ENCODE data around the gene ZNF157.

DNA sequence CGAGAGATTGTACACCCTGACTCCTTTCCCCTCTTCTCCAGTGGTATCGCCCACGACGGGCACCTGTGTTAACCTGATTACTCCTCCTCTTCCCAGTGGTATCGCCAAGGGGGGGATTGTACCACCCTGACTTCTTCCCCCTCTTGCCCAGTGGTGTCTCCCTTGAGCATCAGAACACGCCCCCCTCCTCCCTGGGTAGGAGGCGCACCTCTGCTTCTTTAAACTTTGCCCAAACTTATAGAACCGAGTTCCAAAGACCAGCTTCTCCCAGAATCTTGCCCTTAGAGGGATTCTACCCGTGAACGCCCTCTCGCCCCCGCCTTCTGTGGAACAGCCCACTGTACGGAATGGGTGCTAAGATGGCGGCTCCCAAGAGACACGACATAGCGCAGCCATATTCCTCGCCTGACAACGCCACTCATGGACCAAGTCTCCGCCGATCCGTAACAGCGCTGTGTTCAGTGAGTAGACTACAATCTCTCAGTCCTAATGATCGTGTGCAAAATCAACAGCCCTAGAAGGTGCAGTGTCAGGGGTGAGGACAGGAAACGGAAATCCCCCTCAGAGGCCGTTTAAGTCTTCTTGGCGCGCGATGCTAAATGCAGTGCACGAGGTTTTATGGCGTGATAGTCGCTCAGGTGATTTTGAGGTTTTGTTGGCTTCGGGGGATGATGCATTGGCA lies 4.2 kb upstream of the ZNF157 start:
- TF ChIP-seq, protein P1, sequence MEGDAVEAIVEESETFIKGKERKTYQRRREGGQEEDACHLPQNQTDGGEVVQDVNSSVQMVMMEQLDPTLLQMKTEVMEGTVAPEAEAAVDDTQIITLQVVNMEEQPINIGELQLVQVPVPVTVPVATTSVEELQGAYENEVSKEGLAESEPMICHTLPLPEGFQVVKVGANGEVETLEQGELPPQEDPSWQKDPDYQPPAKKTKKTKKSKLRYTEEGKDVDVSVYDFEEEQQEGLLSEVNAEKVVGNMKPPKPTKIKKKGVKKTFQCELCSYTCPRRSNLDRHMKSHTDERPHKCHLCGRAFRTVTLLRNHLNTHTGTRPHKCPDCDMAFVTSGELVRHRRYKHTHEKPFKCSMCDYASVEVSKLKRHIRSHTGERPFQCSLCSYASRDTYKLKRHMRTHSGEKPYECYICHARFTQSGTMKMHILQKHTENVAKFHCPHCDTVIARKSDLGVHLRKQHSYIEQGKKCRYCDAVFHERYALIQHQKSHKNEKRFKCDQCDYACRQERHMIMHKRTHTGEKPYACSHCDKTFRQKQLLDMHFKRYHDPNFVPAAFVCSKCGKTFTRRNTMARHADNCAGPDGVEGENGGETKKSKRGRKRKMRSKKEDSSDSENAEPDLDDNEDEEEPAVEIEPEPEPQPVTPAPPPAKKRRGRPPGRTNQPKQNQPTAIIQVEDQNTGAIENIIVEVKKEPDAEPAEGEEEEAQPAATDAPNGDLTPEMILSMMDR (conservative IDR thresholded peaks at IDR 0.05; ENCODE audit: low read depth in 2 of 2) = no peak
- TF ChIP-seq CREB1 (CRISPR knock-in tag; IDR thresholded peaks at IDR 0.05; ENCODE audit: low read depth) (no peak), POLR2AphosphoS5 (IDR thresholded peaks at IDR 0.05; ENCODE audit: low read depth) (no peak), JUNB (IDR thresholded peaks at IDR 0.05; ENCODE audit: unreplicated experiment) (no peak), EZH2 (IDR thresholded peaks at IDR 0.05; ENCODE audit: low read depth, unreplicated experiment) (no peak), STAT1 (IDR thresholded peaks at IDR 0.05; ENCODE audit: unreplicated experiment) (no peak), EZH2phosphoT487 (IDR thresholded peaks at IDR 0.05; ENCODE audit: unreplicated experiment) (no peak), ZNF114 (CRISPR knock-in tag; IDR thresholded peaks at IDR 0.05) (no peak), ZNF331 (CRISPR knock-in tag; IDR thresholded peaks at IDR 0.05; ENCODE audit: low read depth) (no peak)
- TF ChIP-seq, protein P2, sequence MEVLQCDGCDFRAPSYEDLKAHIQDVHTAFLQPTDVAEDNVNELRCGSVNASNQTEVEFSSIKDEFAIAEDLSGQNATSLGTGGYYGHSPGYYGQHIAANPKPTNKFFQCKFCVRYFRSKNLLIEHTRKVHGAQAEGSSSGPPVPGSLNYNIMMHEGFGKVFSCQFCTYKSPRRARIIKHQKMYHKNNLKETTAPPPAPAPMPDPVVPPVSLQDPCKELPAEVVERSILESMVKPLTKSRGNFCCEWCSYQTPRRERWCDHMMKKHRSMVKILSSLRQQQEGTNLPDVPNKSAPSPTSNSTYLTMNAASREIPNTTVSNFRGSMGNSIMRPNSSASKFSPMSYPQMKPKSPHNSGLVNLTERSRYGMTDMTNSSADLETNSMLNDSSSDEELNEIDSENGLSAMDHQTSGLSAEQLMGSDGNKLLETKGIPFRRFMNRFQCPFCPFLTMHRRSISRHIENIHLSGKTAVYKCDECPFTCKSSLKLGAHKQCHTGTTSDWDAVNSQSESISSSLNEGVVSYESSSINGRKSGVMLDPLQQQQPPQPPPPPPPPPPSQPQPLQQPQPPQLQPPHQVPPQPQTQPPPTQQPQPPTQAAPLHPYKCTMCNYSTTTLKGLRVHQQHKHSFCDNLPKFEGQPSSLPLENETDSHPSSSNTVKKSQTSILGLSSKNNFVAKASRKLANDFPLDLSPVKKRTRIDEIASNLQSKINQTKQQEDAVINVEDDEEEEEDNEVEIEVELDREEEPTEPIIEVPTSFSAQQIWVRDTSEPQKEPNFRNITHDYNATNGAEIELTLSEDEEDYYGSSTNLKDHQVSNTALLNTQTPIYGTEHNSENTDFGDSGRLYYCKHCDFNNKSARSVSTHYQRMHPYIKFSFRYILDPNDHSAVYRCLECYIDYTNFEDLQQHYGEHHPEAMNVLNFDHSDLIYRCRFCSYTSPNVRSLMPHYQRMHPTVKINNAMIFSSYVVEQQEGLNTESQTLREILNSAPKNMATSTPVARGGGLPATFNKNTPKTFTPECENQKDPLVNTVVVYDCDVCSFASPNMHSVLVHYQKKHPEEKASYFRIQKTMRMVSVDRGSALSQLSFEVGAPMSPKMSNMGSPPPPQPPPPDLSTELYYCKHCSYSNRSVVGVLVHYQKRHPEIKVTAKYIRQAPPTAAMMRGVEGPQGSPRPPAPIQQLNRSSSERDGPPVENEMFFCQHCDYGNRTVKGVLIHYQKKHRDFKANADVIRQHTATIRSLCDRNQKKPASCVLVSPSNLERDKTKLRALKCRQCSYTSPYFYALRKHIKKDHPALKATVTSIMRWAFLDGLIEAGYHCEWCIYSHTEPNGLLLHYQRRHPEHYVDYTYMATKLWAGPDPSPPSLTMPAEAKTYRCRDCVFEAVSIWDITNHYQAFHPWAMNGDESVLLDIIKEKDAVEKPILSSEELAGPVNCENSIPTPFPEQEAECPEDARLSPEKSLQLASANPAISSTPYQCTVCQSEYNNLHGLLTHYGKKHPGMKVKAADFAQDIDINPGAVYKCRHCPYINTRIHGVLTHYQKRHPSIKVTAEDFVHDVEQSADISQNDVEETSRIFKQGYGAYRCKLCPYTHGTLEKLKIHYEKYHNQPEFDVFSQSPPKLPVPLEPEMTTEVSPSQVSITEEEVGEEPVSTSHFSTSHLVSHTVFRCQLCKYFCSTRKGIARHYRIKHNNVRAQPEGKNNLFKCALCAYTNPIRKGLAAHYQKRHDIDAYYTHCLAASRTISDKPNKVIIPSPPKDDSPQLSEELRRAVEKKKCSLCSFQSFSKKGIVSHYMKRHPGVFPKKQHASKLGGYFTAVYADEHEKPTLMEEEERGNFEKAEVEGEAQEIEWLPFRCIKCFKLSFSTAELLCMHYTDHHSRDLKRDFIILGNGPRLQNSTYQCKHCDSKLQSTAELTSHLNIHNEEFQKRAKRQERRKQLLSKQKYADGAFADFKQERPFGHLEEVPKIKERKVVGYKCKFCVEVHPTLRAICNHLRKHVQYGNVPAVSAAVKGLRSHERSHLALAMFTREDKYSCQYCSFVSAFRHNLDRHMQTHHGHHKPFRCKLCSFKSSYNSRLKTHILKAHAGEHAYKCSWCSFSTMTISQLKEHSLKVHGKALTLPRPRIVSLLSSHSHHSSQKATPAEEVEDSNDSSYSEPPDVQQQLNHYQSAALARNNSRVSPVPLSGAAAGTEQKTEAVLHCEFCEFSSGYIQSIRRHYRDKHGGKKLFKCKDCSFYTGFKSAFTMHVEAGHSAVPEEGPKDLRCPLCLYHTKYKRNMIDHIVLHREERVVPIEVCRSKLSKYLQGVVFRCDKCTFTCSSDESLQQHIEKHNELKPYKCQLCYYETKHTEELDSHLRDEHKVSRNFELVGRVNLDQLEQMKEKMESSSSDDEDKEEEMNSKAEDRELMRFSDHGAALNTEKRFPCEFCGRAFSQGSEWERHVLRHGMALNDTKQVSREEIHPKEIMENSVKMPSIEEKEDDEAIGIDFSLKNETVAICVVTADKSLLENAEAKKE (CRISPR knock-in tag; IDR thresholded peaks at IDR 0.05) = no peak
- TF ChIP-seq, protein P3, sequence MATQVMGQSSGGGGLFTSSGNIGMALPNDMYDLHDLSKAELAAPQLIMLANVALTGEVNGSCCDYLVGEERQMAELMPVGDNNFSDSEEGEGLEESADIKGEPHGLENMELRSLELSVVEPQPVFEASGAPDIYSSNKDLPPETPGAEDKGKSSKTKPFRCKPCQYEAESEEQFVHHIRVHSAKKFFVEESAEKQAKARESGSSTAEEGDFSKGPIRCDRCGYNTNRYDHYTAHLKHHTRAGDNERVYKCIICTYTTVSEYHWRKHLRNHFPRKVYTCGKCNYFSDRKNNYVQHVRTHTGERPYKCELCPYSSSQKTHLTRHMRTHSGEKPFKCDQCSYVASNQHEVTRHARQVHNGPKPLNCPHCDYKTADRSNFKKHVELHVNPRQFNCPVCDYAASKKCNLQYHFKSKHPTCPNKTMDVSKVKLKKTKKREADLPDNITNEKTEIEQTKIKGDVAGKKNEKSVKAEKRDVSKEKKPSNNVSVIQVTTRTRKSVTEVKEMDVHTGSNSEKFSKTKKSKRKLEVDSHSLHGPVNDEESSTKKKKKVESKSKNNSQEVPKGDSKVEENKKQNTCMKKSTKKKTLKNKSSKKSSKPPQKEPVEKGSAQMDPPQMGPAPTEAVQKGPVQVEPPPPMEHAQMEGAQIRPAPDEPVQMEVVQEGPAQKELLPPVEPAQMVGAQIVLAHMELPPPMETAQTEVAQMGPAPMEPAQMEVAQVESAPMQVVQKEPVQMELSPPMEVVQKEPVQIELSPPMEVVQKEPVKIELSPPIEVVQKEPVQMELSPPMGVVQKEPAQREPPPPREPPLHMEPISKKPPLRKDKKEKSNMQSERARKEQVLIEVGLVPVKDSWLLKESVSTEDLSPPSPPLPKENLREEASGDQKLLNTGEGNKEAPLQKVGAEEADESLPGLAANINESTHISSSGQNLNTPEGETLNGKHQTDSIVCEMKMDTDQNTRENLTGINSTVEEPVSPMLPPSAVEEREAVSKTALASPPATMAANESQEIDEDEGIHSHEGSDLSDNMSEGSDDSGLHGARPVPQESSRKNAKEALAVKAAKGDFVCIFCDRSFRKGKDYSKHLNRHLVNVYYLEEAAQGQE (IDR thresholded peaks at IDR 0.05; ENCODE audit: unreplicated experiment) = no peak
- TF ChIP-seq, protein P4, sequence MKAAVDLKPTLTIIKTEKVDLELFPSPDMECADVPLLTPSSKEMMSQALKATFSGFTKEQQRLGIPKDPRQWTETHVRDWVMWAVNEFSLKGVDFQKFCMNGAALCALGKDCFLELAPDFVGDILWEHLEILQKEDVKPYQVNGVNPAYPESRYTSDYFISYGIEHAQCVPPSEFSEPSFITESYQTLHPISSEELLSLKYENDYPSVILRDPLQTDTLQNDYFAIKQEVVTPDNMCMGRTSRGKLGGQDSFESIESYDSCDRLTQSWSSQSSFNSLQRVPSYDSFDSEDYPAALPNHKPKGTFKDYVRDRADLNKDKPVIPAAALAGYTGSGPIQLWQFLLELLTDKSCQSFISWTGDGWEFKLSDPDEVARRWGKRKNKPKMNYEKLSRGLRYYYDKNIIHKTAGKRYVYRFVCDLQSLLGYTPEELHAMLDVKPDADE (IDR thresholded peaks at IDR 0.05) = no peak; the same call in 1 of the 2 replicates

Measured in GM23338 (cell line).